ENCODE results near the gene MYT1.
A peak's percentile ranks its signal among the peaks of the same experiment; 100 is the strongest.

MYT1 gene

GRCh38 chr20:64253443-64253842, 89.2 kb downstream of the MYT1 start:
- DNase-seq: no peak

GRCh38 chr20:64254156-64254555, 89.9 kb downstream of the MYT1 start:
- DNase-seq: no peak

- DNase-seq: no peak
Measured at GRCh38 chr20:64254571-64255360, 90.5 kb downstream of the MYT1 start.

DNA sequence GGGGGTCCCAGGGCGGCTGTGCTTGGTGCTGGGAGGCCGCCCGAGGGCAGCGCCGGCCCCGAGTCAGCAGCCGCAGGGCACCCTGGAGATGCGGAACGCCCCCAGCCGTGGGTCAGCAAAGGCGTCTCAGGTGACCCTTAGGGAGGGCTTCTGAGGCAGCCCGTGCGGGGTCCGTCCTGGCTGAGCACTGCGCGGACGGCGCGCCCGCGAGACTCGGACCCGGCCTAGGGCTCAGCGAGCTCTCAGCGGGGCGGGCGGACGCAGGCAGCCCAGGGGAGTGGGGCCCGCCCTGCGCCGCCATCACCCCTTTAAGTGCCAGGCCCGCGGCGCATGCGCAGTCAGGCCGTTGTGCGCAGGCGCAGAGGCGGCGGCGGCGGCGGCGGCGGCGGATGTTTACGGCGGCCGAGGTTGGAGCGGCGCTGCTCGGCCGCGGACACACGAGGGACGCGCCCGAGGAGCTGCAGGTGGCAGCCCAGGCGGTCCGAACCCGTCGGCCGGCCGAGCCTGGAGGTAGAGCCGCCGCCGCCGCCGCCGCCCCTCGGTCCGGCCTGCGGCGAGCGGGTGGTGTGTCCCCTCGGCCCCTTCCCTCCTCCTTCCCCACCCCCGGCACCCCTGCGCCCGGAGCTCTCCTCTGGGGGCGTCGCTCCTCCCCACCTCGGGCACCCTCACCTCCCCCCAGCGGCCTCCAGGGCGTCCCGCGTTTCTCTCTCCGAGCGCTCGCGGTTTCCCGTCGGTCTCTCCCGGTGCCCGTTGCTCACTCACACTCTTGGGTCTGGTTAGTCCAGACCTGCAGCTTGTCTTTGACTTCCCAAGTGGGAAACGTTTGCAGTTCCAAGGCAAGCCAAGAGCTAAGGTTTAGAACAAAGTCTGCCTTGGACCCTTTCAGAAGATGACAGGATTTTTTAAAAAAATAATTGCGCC, 91.4 kb downstream of the MYT1 start, which contains the start of gene PCMTD2:
Gene PCMTD2 (plus strand): TSS at position 388 of the 921 bp plus-strand sequence. CDS start 4,218 bp downstream, outside the sequence.
- peak; percentile 21 for DNase-seq

- DNase-seq: no peak
Measured at GRCh38 chr20:64256282-64256935, 92.2 kb downstream of the MYT1 start.

DNA sequence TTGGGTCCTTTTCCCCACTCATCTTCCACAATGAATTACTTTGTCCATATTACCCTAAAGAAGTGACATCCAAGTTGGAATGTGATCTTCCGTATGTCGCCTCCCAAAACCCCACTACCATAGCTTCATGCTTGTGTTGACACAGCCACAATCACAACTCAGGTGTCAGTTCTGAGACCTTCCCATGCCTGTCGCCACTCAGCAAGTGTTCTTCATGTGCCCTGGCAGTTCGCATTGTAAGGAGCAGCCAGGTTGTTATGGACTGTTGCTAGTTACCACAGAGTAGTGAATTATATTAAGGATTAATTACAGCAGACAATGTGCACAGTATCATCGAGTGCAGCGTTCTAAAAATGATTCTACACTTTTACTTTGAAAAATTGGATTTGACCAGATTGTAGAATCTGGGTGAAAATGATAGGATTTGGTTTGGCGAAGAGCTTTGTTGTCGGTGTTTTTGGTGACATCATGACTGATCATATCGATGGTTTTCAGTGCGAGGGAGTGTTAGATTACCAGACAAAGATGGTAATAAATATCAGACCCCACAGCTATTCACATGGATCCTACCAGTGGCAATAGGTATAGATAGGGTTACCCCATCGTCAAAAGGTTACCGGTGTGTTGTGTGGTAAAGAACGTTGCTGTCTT, 93.0 kb downstream of the MYT1 start:
- no peak for DNase-seq

DNA sequence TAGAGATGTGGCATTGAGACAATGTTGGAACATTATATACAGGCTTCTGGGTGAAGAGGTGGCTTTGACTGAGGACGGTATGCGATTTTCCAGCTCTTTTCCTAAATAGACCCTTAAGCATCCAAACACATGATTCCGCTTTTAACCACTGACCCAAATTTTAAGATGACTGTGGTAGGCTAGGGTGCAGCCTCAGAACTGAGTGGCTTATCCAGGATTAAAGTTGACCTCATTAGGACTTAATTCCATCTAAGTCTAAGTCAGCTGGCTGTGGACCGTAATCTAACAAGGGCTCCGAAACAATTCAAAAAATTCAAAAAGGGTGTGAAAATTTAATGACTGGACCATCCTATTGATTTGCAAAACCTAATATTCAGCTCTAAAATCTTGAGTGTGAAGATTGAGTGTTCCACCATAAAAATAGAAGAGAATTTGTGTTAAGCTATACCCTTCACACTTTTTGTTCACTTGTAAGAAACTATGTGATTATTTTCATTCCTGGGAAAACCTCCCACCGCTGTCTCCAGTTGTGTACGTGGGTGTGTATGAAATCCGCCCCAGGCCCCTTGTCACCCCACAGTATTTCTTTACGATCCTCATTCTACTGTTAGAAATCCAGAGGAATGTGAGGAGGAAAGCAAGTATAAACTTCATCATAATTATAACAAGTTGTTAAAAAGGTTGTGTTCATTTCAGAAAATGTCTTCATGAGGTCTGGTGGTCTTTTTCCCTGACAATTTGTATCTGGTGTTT, 94.0 kb downstream of the MYT1 start:
- no peak for DNase-seq

DNA sequence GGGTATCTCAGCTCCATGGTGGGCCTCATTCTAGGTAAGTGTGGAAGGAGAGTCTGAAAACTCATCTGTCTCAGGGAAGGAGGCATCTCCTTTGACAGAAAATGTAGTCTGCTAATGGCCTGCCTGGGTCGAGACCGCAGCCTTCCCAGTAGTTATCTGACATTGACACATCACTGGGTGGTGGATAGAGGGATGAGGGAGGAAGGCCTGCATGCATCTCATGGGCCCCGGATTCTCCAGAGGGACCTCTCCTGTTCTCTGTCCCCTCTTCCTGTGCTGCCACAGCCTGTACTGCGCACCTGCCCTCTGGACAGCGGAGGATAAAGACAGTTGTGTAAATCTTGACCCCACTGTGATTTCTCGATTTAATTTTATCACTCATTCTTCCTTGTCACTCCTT, 96.0 kb downstream of the MYT1 start:
- no peak for DNase-seq

DNA sequence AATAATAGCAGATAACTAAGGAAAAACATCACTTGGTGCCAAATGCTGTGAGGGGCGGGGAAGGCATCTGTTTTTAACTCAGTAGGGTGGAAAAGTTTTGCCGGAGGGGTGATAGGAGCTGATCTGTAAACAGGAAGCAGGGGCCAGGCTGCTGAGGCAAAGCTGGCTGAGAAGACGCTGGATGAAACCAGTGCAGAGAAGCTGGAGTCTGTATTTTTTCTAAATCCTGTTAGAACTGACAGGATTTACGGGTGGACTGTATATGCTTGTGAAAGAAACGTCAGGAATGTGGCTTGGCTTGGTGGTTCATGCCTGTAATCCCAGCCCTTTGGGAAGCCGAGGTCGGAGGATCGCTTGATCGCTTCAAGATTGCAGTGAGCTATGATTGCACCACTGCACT, 96.9 kb downstream of the MYT1 start:
- no peak for DNase-seq

- no peak for DNase-seq
Measured at GRCh38 chr20:64264091-64264490, 99.8 kb downstream of the MYT1 start.

- DNase-seq: no peak
Measured at GRCh38 chr20:64265201-64265600, 100.9 kb downstream of the MYT1 start.

- DNase-seq: no peak
Measured at GRCh38 chr20:64266988-64267387, 102.7 kb downstream of the MYT1 start.

DNA sequence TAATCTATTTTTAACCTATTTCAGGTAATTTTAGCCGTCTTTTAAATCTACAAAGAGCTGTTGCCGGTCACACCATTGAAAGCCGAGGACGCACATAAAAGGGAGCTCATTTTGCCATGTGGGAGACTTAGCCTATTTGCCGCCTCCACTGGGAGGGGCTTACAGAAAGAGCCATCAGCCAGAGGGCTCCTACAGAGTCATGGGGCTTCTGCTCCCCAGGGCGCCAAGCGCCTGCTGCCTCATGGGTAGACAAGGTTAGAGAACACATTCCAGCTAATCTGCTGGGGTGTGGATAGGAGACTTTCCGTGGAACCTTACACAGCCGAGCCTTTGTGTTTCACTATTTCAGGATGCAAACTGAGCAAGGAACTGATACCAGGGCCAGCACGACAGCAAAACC, 103.9 kb downstream of the MYT1 start:
- no peak for DNase-seq

GRCh38 chr20:64269604-64270411, 105.6 kb downstream of the MYT1 start:
- DNase-seq: no peak

GRCh38 chr20:64271636-64272035, 107.4 kb downstream of the MYT1 start:
- no peak for DNase-seq

- DNase-seq: no peak
Measured at GRCh38 chr20:64273109-64273508, 108.9 kb downstream of the MYT1 start.

- DNase-seq: no peak
Measured at GRCh38 chr20:64276817-64277216, 112.6 kb downstream of the MYT1 start.

DNA sequence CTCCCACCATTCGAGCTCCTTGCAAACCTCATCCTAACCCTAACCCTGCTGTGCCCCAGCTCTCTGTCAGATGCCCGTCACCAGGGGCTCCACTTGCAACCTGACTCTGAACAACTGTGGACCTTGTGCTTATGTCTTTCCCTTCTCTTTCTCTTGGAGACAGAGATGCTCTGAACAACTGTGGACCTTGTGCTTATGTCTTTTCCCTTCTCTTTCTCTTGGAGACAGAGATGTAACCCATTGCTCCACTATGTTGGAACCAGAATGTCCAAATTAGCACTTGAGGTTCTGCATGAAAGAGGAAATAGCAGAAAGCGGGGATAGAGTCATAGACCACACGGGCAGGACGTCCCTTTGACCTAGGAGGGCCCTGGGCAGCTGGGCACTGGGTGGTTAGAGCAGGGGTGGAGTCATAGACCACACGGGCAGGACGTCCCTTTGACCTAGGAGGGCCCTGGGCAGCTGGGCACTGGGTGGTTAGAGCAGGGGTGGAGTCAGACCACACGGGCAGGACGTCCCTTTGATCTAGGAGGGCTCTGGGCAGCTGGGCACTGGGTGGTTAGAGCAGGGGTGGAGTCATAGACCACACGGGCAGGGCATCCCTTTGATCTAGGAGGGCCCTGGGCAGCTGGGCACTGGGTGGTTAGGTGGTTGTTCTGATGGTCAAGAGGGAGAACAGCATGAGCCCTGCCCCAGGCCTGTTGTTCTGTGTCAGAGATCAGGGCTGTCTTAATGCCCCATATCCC, 113.5 kb downstream of the MYT1 start:
- DNase-seq: no peak

GRCh38 chr20:64278317-64278681, 114.0 kb downstream of the MYT1 start:
- no peak for DNase-seq

- no peak for DNase-seq
Measured at GRCh38 chr20:64279826-64280459, 115.7 kb downstream of the MYT1 start.

Measured in NCI-H2081 treated with DMSO at 0.1 percent for 48 hours (cell line).